ENCODE results near the gene RNF41. TPM values are rescaled to one million over a fixed set of nuclear protein-coding genes. Genes with fewer than 3 reads are reported as not detected.

RNF41 gene
- total and polyA plus RNA-seq, 8 donors, result 10.4 to 92.4 (median 35.7) TPM

- DNase-seq, result no peak
- Histone ChIP-seq H3K27me3 (no peaks in the 10 kb centered on the region), H3K27ac (no peak overlapping the region), H3K4me1 (peaks cover 13 to 46% (median 29%) of the 10 kb centered on the region in 4 donors), H3K4me3 (no peak overlapping the region), H3K9me3 (no peaks in the 10 kb centered on the region), H3K36me3 (peaks cover 45 to 59% (median 55%) of the 10 kb centered on the region in 4 donors)
- no peak for TF ChIP-seq POLR2A (IDR thresholded peaks at IDR 0.05)
- intact Hi-C loops (cut with DNase I; ENCODE audit: low total_unique reads), result no loop called here
- 84 to 90% (median 87%) methylated on average over 3 of the region's 3 CpGs for WGBS, 5 donors
Measured at GRCh38 chr12:56216461-56216860, 5.3 kb downstream of the RNF41 start.

GRCh38 chr12:56213878-56214277 is 7.8 kb downstream of the RNF41 start:
- Histone ChIP-seq H3K27me3 (no peaks in the 10 kb centered on the region), H3K4me1 (peaks cover 0 to 23% (median 10%) of the 10 kb centered on the region in 4 donors), H3K9me3 (no peaks in the 10 kb centered on the region), H3K36me3 (peaks cover 61 to 85% (median 81%) of the 10 kb centered on the region in 4 donors), H3K4me3 (no peak overlapping the region), H3K27ac (no peak overlapping the region)
- 74 to 86% (median 83%) methylated on average over 5 of the region's 5 CpGs for WGBS, 5 donors
- no peak for TF ChIP-seq EP300 (IDR thresholded peaks at IDR 0.05)
- no peak for TF ChIP-seq POLR2AphosphoS5 (IDR thresholded peaks at IDR 0.05)
- TF ChIP-seq CTCF (IDR thresholded peaks at IDR 0.05), result no peak
- TF ChIP-seq POLR2A (IDR thresholded peaks at IDR 0.05), result no peak
- DNase-seq, result no peak
- intact Hi-C loops (cut with DNase I; ENCODE audit: low total_unique reads), result no loop called here

- H3K36me3 ChIP-seq, result peaks cover 76 to 100% (median 96%) of the 10 kb centered on the region in 4 donors
- DNase-seq, result no peak
- no peak for TF ChIP-seq POLR2A (IDR thresholded peaks at IDR 0.05)
- no peak for TF ChIP-seq POLR2AphosphoS5 (IDR thresholded peaks at IDR 0.05)
- TF ChIP-seq EP300 (IDR thresholded peaks at IDR 0.05), result no peak
- TF ChIP-seq CTCF (IDR thresholded peaks at IDR 0.05), result no peak
Measured at GRCh38 chr12:56212361-56212760, 9.4 kb downstream of the RNF41 start.

DNA sequence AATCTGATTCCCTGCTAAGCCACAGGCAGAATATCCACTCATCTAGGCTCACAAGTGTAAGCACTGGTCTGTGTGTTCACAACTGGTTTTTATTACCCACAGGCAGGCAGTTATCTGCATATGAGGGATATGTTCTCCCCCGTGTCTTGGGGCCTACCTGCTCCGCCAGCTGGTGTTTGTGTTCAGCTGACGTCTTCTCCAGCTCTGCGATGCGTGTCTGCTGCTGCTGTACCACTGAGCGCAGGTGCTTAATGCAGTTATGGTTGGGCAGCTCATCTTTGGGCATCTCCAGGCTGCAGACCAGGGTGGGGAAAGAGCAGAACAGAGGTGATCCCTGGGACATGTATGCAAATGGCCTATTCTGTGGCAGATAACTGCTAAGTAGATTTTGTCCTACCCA is 13.7 kb downstream of the RNF41 start:
- intact Hi-C loops (cut with DNase I; ENCODE audit: low total_unique reads), result no loop called here
- Histone ChIP-seq H3K4me3 (no peak overlapping the region), H3K9me3 (no peaks in the 10 kb centered on the region), H3K4me1 (peaks cover 0 to 12% (median 2%) of the 10 kb centered on the region in 4 donors), H3K27ac (no peak overlapping the region), H3K27me3 (no peaks in the 10 kb centered on the region), H3K36me3 (peaks cover 72 to 91% (median 89%) of the 10 kb centered on the region in 4 donors)
- TF ChIP-seq EP300 (IDR thresholded peaks at IDR 0.05) (no peak), POLR2A (IDR thresholded peaks at IDR 0.05) (no peak), CTCF (IDR thresholded peaks at IDR 0.05) (no peak), POLR2AphosphoS5 (IDR thresholded peaks at IDR 0.05) (no peak)
- 77 to 91% (median 87%) methylated on average over 6 of the region's 6 CpGs for WGBS, 5 donors
- peak in 1 of 2 donors; percentile 34 for DNase-seq

More at GRCh38 chr12:56212361-56212760, 9.4 kb downstream of the RNF41 start:
- H3K9me3 ChIP-seq, result no peaks in the 10 kb centered on the region
- WGBS, 5 donors, result 72 to 91% (median 89%) methylated on average over 1 of the region's 1 CpG
- no peaks in the 10 kb centered on the region for H3K27me3 ChIP-seq
- no peak overlapping the region for H3K4me3 ChIP-seq
- H3K4me1 ChIP-seq, result peaks cover 0 to 13% (median 2%) of the 10 kb centered on the region in 4 donors
- intact Hi-C loops (cut with DNase I; ENCODE audit: low total_unique reads), result no loop called here
- no peak overlapping the region for H3K27ac ChIP-seq

DNA sequence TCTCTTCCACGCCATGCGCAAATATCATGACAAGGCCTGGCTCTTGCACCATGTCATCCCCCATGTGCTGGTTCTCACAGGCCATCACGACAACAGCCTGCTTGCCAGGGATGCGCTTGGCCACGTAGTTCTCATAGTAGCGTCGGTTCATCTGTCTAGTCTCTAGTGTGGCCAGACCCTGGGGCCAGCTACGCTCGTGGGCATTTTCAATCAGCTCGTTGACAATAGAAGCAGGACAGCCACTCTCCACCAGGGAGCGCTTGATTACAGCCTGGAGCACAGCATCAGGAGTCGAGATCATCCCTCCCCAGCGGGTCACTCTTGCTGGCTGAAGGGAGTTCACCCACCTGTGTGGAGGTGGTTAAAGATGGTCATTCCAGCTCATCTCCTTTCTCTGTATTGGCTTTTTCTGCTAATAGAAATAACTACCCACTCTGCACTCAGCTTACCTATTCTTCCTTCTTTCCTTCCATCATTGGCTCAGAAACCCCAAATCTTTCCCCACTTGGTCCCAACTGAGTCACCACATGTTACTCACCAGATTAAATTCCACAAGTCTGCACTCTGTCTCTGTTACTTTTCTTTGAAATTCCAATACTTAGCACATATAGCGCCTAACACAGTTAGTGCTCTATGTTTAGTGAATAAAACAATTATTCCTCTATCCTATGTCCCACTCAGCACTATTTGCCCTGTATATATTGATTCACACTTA is 15.1 kb downstream of the RNF41 start:
- 54 to 74% (median 55%) methylated on average over 11 to 14 of the region's 14 CpGs for WGBS, 5 donors
- Histone ChIP-seq H3K4me3 (no peak overlapping the region), H3K36me3 (peaks cover 58 to 77% (median 75%) of the 10 kb centered on the region in 4 donors), H3K27ac (peak overlapping the region in 2 of 5 donors; percentile 4 to 34), H3K9me3 (no peaks in the 10 kb centered on the region), H3K27me3 (no peaks in the 10 kb centered on the region), H3K4me1 (peaks cover 0 to 18% (median 4%) of the 10 kb centered on the region in 4 donors)
- peak; percentile 58 to 82 for DNase-seq
- TF ChIP-seq CTCF (IDR thresholded peaks at IDR 0.05) (peak in 5 of 7 experiments; percentile 24 to 56 (median 52)), POLR2A (IDR thresholded peaks at IDR 0.05) (no peak), EP300 (IDR thresholded peaks at IDR 0.05) (no peak), POLR2AphosphoS5 (IDR thresholded peaks at IDR 0.05) (no peak)
- intact Hi-C loops (cut with DNase I; ENCODE audit: low total_unique reads), result no loop called here

Data from stomach (tissue), 9 donors.